GM23338 (cell line): ENCODE results near the gene KRTAP22-2.

Experiments
- CREB1 ChIP-seq: fragments of 250-450 bp; sonication (Bioruptor Pico); IDR thresholded peaks from 2 replicates; pipeline ENCODE4 v1.5.0; 2020; ENCODE audit warnings: low read depth, mild to moderate bottlenecking, moderate library complexity
- EZH2 ChIP-seq: fragments of 200-600 bp; sonication (generic); IDR thresholded peaks from one replicate; pipeline ENCODE4 v1.8.0; 2017; ENCODE audit warnings: antibody characterized with exemption, mild to moderate bottlenecking, low read depth; ENCODE audit not compliant: unreplicated experiment
- EZH2phosphoT487 ChIP-seq: fragments of 200-600 bp; sonication (generic); IDR thresholded peaks from one replicate; pipeline ENCODE4 v1.8.1; 2018; ENCODE audit warnings: antibody characterized with exemption; ENCODE audit not compliant: unreplicated experiment
- JUNB ChIP-seq: IDR thresholded peaks from one replicate; pipeline ENCODE4 v1.6.1; 2016; ENCODE audit warnings: antibody characterized with exemption; ENCODE audit not compliant: unreplicated experiment
- POLR2AphosphoS5 ChIP-seq: IDR thresholded peaks from 2 replicates; pipeline ENCODE4 v1.6.1; 2016; ENCODE audit warnings: antibody characterized with exemption, low read depth
- TF ChIP-seq, protein P1 (sequence below), 2 experiments: fragments of 200-600 bp in 1 of 2; sonication (generic) in 1 of 2; conservative IDR thresholded peaks; 2 replicates each; pipeline versions ENCODE4 v1.5.1 to v1.6.1; 2016 to 2017; ENCODE audit warnings: antibody characterized with exemption in 2 of 2, low read depth in 2 of 2, mild to moderate bottlenecking in 2 of 2, moderate library complexity in 1 of 2
- TF ChIP-seq, protein P2 (sequence below): IDR thresholded peaks from one replicate; pipeline ENCODE4 v1.6.1; 2018; ENCODE audit warnings: antibody characterized with exemption; ENCODE audit not compliant: unreplicated experiment

DNA sequence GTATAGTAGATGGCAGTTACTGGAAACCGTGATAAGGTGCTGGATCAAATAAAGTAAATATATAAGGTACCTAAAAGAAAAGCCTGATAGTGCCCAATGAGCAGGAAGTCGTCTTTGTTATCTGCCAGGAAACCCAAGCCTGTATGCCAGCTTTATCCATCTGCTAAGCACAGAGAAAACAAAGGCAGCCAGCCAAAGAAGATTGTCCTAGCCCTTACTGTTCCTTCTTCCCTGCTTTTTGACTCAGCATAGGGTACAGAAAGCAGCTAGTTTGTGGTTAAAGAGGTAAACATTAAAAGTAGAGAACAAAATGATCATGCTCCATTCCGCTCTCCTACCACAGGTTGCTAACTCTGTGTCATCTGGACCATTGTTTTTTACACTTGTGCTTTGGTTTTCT lies 10.1 kb downstream of the KRTAP22-2 start:
- TF ChIP-seq EZH2 (no peak), POLR2AphosphoS5 (no peak), EZH2phosphoT487 (no peak), CREB1 (CRISPR knock-in tag) (no peak), JUNB (no peak)
- TF ChIP-seq, protein P1, sequence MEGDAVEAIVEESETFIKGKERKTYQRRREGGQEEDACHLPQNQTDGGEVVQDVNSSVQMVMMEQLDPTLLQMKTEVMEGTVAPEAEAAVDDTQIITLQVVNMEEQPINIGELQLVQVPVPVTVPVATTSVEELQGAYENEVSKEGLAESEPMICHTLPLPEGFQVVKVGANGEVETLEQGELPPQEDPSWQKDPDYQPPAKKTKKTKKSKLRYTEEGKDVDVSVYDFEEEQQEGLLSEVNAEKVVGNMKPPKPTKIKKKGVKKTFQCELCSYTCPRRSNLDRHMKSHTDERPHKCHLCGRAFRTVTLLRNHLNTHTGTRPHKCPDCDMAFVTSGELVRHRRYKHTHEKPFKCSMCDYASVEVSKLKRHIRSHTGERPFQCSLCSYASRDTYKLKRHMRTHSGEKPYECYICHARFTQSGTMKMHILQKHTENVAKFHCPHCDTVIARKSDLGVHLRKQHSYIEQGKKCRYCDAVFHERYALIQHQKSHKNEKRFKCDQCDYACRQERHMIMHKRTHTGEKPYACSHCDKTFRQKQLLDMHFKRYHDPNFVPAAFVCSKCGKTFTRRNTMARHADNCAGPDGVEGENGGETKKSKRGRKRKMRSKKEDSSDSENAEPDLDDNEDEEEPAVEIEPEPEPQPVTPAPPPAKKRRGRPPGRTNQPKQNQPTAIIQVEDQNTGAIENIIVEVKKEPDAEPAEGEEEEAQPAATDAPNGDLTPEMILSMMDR (conservative IDR thresholded peaks at IDR 0.05; ENCODE audit: low read depth in 2 of 2) = no peak
- TF ChIP-seq, protein P2, sequence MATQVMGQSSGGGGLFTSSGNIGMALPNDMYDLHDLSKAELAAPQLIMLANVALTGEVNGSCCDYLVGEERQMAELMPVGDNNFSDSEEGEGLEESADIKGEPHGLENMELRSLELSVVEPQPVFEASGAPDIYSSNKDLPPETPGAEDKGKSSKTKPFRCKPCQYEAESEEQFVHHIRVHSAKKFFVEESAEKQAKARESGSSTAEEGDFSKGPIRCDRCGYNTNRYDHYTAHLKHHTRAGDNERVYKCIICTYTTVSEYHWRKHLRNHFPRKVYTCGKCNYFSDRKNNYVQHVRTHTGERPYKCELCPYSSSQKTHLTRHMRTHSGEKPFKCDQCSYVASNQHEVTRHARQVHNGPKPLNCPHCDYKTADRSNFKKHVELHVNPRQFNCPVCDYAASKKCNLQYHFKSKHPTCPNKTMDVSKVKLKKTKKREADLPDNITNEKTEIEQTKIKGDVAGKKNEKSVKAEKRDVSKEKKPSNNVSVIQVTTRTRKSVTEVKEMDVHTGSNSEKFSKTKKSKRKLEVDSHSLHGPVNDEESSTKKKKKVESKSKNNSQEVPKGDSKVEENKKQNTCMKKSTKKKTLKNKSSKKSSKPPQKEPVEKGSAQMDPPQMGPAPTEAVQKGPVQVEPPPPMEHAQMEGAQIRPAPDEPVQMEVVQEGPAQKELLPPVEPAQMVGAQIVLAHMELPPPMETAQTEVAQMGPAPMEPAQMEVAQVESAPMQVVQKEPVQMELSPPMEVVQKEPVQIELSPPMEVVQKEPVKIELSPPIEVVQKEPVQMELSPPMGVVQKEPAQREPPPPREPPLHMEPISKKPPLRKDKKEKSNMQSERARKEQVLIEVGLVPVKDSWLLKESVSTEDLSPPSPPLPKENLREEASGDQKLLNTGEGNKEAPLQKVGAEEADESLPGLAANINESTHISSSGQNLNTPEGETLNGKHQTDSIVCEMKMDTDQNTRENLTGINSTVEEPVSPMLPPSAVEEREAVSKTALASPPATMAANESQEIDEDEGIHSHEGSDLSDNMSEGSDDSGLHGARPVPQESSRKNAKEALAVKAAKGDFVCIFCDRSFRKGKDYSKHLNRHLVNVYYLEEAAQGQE = no peak
